Measurements from ENCODE around the gene CCNA1. TPM values are rescaled to one million over a fixed set of nuclear protein-coding genes. Genes with fewer than 3 reads are reported as not detected.

Gene CCNA1
- total RNA-seq, 4 donors from 2014 or later = 0.66 TPM; not detected in 3

DNA sequence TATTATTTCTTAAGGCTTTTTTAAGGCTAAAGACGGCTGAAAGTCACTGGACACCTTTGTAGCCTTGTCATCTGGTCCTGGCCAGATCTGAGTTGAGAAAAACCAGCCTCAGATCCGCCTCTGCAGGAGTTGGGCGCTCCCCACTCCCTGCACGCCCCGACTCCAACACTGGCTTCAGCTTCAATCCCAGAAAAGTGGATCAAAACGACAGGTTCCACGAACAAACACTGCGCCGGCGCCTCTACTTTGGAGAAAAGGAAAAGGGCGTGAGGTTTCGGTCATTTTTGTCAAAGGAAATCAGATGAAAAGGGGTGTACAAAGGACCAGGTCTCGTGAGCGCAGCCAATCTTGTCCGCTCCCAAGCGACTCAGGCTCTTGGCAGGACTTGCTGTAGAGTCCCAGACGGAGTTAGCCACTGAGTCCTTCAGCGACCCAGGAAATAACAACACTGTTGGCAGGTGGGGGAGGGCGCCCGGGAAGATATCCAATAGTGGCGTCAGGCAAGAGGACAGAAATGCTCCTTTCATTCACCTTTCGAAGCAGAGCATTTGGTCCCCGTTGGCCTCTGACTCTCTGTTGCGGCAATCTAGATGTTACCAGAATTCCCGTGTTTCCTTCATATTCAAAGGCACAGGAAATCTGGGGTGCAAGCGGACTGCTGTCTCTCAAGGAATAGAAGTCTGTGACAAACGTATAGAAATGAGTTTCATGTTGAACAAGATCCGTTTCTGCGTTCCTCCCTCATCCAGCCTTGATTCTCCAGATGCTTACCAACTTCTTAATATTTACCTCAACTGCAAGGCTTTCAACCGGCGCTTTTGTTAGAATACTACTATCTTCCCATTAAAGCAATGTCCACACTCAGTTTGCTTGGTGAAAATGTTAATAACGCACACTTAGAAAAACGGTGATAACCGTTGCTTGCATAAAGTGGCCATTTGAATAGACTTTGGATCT lies 1.8 kb upstream of the CCNA1 start:
- Histone ChIP-seq H3K27me3 (peaks cover 0 to 12% of the 10 kb centered on the region in 2 donors), H3K4me3 (no peak overlapping the region), H3K4me1 (peaks cover 0 to 18% (median 6%) of the 10 kb centered on the region in 4 donors), H3K27ac (no peak overlapping the region), H3K36me3 (no peaks in the 10 kb centered on the region), H3K9me3 (no peaks in the 10 kb centered on the region)
- TF ChIP-seq, protein P1, sequence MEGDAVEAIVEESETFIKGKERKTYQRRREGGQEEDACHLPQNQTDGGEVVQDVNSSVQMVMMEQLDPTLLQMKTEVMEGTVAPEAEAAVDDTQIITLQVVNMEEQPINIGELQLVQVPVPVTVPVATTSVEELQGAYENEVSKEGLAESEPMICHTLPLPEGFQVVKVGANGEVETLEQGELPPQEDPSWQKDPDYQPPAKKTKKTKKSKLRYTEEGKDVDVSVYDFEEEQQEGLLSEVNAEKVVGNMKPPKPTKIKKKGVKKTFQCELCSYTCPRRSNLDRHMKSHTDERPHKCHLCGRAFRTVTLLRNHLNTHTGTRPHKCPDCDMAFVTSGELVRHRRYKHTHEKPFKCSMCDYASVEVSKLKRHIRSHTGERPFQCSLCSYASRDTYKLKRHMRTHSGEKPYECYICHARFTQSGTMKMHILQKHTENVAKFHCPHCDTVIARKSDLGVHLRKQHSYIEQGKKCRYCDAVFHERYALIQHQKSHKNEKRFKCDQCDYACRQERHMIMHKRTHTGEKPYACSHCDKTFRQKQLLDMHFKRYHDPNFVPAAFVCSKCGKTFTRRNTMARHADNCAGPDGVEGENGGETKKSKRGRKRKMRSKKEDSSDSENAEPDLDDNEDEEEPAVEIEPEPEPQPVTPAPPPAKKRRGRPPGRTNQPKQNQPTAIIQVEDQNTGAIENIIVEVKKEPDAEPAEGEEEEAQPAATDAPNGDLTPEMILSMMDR (IDR thresholded peaks at IDR 0.05) = no peak
- no peak for TF ChIP-seq POLR2A (IDR thresholded peaks at IDR 0.05)
- no peak for DNase-seq

DNA sequence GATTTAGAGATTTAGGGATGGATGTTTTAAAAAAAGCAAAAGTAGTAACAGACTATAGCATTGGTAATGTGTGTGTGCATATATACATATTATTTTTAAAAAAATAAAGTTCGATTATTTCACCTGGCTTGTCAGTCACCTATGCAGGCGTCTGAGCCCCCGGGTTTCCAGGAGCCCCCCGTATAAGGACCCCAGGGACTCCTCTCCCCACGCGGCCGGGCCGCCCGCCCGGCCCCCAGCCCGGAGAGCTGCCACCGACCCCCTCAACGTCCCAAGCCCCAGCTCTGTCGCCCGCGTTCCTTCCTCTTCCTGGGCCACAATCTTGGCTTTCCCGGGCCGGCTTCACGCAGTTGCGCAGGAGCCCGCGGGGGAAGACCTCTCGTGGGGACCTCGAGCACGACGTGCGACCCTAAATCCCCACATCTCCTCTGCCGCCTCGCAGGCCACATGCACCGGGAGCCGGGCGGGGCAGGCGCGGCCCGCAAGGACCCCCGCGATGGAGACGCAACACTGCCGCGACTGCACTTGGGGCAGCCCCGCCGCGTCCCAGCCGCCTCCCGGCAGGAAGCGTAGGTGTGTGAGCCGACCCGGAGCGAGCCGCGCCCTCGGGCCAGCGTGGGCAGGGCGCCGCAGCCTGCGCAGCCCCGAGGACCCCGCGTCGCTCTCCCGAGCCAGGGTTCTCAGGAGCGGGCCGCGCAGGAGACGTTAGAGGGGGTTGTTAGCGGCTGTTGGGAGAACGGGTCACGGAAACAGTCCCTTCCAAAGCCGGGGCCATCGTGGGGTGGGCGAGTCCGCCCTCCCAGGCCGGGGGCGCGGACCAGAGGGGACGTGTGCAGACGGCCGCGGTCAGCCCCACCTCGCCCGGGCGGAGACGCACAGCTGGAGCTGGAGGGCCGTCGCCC lies 840 bp upstream of the CCNA1 start:
- Histone ChIP-seq H3K27ac (no peak overlapping the region), H3K9me3 (no peaks in the 10 kb centered on the region), H3K36me3 (no peaks in the 10 kb centered on the region), H3K4me3 (peak overlapping the region; percentile 12 to 46 (median 40)), H3K4me1 (peaks cover 0 to 18% (median 6%) of the 10 kb centered on the region in 4 donors), H3K27me3 (peaks cover 0 to 12% of the 10 kb centered on the region in 2 donors)
- DNase-seq = no peak
- no peak for TF ChIP-seq POLR2A (IDR thresholded peaks at IDR 0.05)
- TF ChIP-seq, protein P1 (IDR thresholded peaks at IDR 0.05) = no peak

DNA sequence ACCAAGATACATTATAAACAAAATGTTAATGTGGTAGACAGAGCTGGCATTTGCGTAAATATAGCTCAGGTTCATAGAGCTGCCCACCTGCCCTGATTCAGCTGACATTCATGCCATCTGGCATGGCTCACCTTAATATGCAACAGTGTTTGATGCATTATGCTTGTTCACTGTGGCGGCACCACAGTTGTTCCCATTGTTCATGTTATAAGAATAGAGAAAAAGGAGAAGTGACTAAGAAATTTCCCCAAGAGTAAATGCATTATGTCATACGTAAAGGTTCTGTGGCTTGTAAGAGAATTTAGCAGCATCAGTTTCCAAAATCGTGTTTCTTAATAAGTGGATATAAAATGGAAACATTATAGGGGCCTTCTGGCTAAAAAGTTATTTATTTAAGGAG lies 4.5 kb downstream of the CCNA1 start:
- H3K4me3 ChIP-seq = no peak overlapping the region
- DNase-seq = no peak
- no peaks in the 10 kb centered on the region for H3K36me3 ChIP-seq
- TF ChIP-seq, protein P1 (IDR thresholded peaks at IDR 0.05) = no peak
- TF ChIP-seq POLR2A (IDR thresholded peaks at IDR 0.05) = no peak
- H3K27ac ChIP-seq = no peak overlapping the region
- H3K27me3 ChIP-seq = peaks cover 0 to 4% of the 10 kb centered on the region in 2 donors
- H3K9me3 ChIP-seq = no peaks in the 10 kb centered on the region
- peaks cover 0 to 6% (median 2%) of the 10 kb centered on the region in 4 donors for H3K4me1 ChIP-seq

DNA sequence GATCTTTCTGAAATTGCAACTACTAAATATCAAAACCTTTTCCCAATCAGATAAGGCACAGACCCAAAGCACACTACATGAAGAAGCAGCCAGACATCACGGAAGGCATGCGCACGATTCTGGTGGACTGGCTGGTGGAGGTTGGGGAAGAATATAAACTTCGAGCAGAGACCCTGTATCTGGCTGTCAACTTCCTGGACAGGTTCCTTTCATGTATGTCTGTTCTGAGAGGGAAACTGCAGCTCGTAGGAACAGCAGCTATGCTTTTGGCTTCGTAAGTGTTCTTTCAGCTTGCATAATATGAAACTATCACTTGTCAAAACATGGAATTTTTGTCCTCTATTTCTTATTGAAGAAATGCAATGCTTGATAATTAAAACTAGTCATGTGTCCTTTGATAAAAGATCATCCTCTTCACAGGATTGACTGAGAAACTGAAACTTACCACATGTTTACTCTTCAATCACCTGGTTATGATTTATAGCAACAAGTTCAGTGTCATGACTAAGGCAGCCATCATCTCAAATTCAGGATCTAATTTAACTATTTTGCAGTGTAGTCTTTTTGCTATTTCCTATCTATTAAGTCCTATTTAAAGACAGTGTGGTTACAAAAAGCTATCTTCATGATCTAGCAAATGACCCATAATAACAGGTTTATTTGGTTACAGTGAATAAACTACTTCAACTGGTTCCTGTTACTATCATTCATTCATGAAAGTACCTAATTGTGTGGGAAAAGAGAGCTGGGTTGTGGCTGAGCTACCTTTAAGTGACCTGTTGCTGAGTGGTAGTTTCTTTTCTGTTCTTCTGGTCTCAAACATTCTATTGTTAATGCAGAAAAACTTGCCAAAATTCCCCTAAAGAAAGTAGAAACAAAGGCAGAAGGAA lies 6.5 kb downstream of the CCNA1 start:
- no peak for DNase-seq
- H3K9me3 ChIP-seq = no peaks in the 10 kb centered on the region
- H3K4me3 ChIP-seq = no peak overlapping the region
- no peaks in the 10 kb centered on the region for H3K4me1 ChIP-seq
- TF ChIP-seq POLR2A (IDR thresholded peaks at IDR 0.05) = no peak
- TF ChIP-seq, protein P1 (IDR thresholded peaks at IDR 0.05) = no peak
- no peaks in the 10 kb centered on the region for H3K36me3 ChIP-seq
- no peak overlapping the region for H3K27ac ChIP-seq
- no peaks in the 10 kb centered on the region for H3K27me3 ChIP-seq

DNA sequence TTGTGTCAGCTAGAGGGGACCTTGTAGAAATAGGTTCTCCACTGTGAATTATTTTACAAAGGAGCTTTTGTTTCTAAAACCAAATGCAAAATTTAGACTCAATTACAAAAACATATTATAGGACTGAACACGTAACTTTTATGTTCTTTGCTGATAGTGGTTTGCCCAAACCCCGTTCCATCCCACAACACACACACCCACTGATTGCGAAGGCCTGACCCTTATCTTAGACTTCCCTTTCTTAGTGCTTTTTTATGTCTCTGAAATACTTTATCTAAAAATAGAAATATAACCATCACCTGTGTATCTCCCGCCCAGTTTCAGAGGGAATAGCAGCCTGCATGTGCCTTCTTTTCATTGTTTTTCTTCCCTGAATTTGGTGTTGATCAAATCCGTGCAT lies 13.0 kb downstream of the CCNA1 start:
- no peaks in the 10 kb centered on the region for H3K4me1 ChIP-seq
- TF ChIP-seq POLR2A (IDR thresholded peaks at IDR 0.05) = no peak
- TF ChIP-seq, protein P1 (IDR thresholded peaks at IDR 0.05) = no peak

More for the DNA sequence above, 13.0 kb downstream of the CCNA1 start:
- no peak overlapping the region for H3K4me3 ChIP-seq
- no peaks in the 10 kb centered on the region for H3K9me3 ChIP-seq
- no peak overlapping the region for H3K27ac ChIP-seq
- no peak for DNase-seq
- H3K36me3 ChIP-seq = no peaks in the 10 kb centered on the region
- H3K27me3 ChIP-seq = no peaks in the 10 kb centered on the region

Measured in Peyer's patch (tissue), 4 donors.